Mucosa of rectum (tissue), 2 donors: ENCODE data around the gene LRRC9.

Experiments used
- H3K27ac ChIP-seq, 2 donors: one replicate each; pipeline ENCODE4 v1.7.0; 2013; ENCODE audit warnings: inconsistent platforms in 2 of 2, low read depth in 2 of 2, low read length in 2 of 2
- H3K27me3 ChIP-seq, 2 donors: one replicate each; pipeline ENCODE4 v1.7.0; 2013; ENCODE audit warnings: low read length in 2 of 2; ENCODE audit not compliant: control insufficient read depth in 2 of 2, insufficient read depth in 2 of 2
- H3K36me3 ChIP-seq, 2 donors: one replicate each; pipeline ENCODE4 v1.7.0; 2013; ENCODE audit warnings: low read length in 2 of 2; ENCODE audit not compliant: control insufficient read depth in 2 of 2, insufficient read depth in 2 of 2
- H3K4me1 ChIP-seq, 2 donors: one replicate each; pipeline ENCODE4 v1.7.0; 2013; ENCODE audit warnings: low read length in 2 of 2, mild to moderate bottlenecking in 1 of 2; ENCODE audit not compliant: control insufficient read depth in 2 of 2, insufficient read depth in 2 of 2
- H3K4me3 ChIP-seq, 2 donors: one replicate each; pipeline ENCODE4 v1.7.0; 2013; ENCODE audit warnings: low read length in 2 of 2
- H3K9ac ChIP-seq, 2 donors: one replicate each; pipeline ENCODE4 v1.7.0; 2013; ENCODE audit warnings: low read length in 2 of 2, low read depth in 1 of 2, mild to moderate bottlenecking in 1 of 2
- H3K9me3 ChIP-seq, 2 donors: one replicate each; pipeline ENCODE4 v1.7.0; 2013; ENCODE audit warnings: low read length in 2 of 2; ENCODE audit not compliant: control insufficient read depth in 2 of 2
- donor health status: healthy.
- donor health status: Normal muscosa, but diverticular disease.

The LRRC9 gene

GRCh38 chr14:60089221-60089620, 169.3 kb downstream of the LRRC9 start:
- Histone ChIP-seq H3K36me3 (no peaks in the 10 kb centered on the region), H3K4me3 (no peak overlapping the region), H3K27ac (no peak overlapping the region), H3K27me3 (no peaks in the 10 kb centered on the region), H3K4me1 (peaks cover 8 to 11% of the 10 kb centered on the region in 2 donors), H3K9ac (no peak overlapping the region), H3K9me3 (no peaks in the 10 kb centered on the region)

- peaks cover 8 to 14% of the 10 kb centered on the region in 2 donors for H3K4me1 ChIP-seq
- H3K9me3 ChIP-seq = no peaks in the 10 kb centered on the region
- H3K36me3 ChIP-seq = no peaks in the 10 kb centered on the region
- H3K4me3 ChIP-seq = peak overlapping the region; percentile 80 to 89
- H3K9ac ChIP-seq = peak overlapping the region; percentile 77 to 94
- H3K27me3 ChIP-seq = no peaks in the 10 kb centered on the region
- peak overlapping the region; percentile 99 for H3K27ac ChIP-seq
These were observed 171.0 kb downstream of the LRRC9 start for GRCh38 chr14:60090864-60091519.

- H3K36me3 ChIP-seq = no peaks in the 10 kb centered on the region
- peak within 1 kb of the TSS; percentile 77 to 94 for H3K9ac ChIP-seq
- peaks cover 8 to 18% of the 10 kb centered on the region in 2 donors for H3K4me1 ChIP-seq
- no peaks in the 10 kb centered on the region for H3K27me3 ChIP-seq
- H3K9me3 ChIP-seq = no peaks in the 10 kb centered on the region
- H3K4me3 ChIP-seq = peak within 1 kb of the TSS; percentile 80 to 89
- peak within 1 kb of the TSS; percentile 99 for H3K27ac ChIP-seq
These were observed 171.9 kb downstream of the LRRC9 start, which contains the start of gene PCNX4 for GRCh38 chr14:60091550-60092525. TSS of gene PCNX4 (plus strand) at chr14:60091923. CDS start at chr14:60107639, 15,716 bp downstream.

- Histone ChIP-seq H3K27me3 (no peaks in the 10 kb centered on the region), H3K4me1 (peaks cover 8 to 18% of the 10 kb centered on the region in 2 donors), H3K27ac (peak overlapping the region; percentile 99), H3K9me3 (no peaks in the 10 kb centered on the region), H3K36me3 (no peaks in the 10 kb centered on the region), H3K9ac (peak overlapping the region; percentile 77 to 94), H3K4me3 (peak overlapping the region; percentile 80 to 89)
These were observed 172.6 kb downstream of the LRRC9 start for GRCh38 chr14:60092526-60092920.

GRCh38 chr14:60093080-60093479, 173.1 kb downstream of the LRRC9 start:
- Histone ChIP-seq H3K9ac (peak overlapping the region; percentile 77 to 94), H3K4me3 (peak overlapping the region; percentile 80 to 89), H3K4me1 (peaks cover 8 to 18% of the 10 kb centered on the region in 2 donors), H3K9me3 (no peaks in the 10 kb centered on the region), H3K27ac (peak overlapping the region; percentile 99), H3K36me3 (peaks cover 0 to 3% of the 10 kb centered on the region in 2 donors), H3K27me3 (no peaks in the 10 kb centered on the region)

GRCh38 chr14:60093606-60094005, 173.7 kb downstream of the LRRC9 start:
- Histone ChIP-seq H3K27me3 (no peaks in the 10 kb centered on the region), H3K4me3 (peak overlapping the region in 1 of 2 donors; percentile 89), H3K9ac (no peak overlapping the region), H3K4me1 (peaks cover 8 to 18% of the 10 kb centered on the region in 2 donors), H3K36me3 (peaks cover 0 to 6% of the 10 kb centered on the region in 2 donors), H3K27ac (no peak overlapping the region), H3K9me3 (no peaks in the 10 kb centered on the region)

GRCh38 chr14:60094306-60094897, 174.5 kb downstream of the LRRC9 start:
- Histone ChIP-seq H3K36me3 (peaks cover 0 to 6% of the 10 kb centered on the region in 2 donors), H3K9ac (no peak overlapping the region), H3K27ac (no peak overlapping the region), H3K4me1 (peaks cover 8 to 18% of the 10 kb centered on the region in 2 donors), H3K9me3 (no peaks in the 10 kb centered on the region), H3K27me3 (no peaks in the 10 kb centered on the region), H3K4me3 (no peak overlapping the region)

- H3K27me3 ChIP-seq = no peaks in the 10 kb centered on the region
- H3K27ac ChIP-seq = no peak overlapping the region
- H3K9ac ChIP-seq = no peak overlapping the region
- H3K36me3 ChIP-seq = peaks cover 0 to 6% of the 10 kb centered on the region in 2 donors
- no peak overlapping the region for H3K4me3 ChIP-seq
- no peaks in the 10 kb centered on the region for H3K9me3 ChIP-seq
- H3K4me1 ChIP-seq = peaks cover 8 to 18% of the 10 kb centered on the region in 2 donors
These were observed 175.3 kb downstream of the LRRC9 start for GRCh38 chr14:60095231-60095630.

GRCh38 chr14:60095781-60096450, 176.0 kb downstream of the LRRC9 start:
- Histone ChIP-seq H3K9me3 (no peaks in the 10 kb centered on the region), H3K9ac (no peak overlapping the region), H3K4me3 (no peak overlapping the region), H3K4me1 (peaks cover 8 to 18% of the 10 kb centered on the region in 2 donors), H3K27me3 (no peaks in the 10 kb centered on the region), H3K27ac (no peak overlapping the region), H3K36me3 (peaks cover 0 to 6% of the 10 kb centered on the region in 2 donors)
